HG03575 (cell line): ENCODE results near the gene NAA80.

ENCODE experiments used
- ATAC-seq: cut with Tn5 transposase; IDR thresholded peaks from one replicate; pipeline ENCODE4 v1.9.1; 2021; ENCODE audit not compliant: unreplicated experiment, insufficient number of reproducible peaks, low FRiP score; ENCODE audit errors: extremely low read depth

Gene NAA80, protein sequence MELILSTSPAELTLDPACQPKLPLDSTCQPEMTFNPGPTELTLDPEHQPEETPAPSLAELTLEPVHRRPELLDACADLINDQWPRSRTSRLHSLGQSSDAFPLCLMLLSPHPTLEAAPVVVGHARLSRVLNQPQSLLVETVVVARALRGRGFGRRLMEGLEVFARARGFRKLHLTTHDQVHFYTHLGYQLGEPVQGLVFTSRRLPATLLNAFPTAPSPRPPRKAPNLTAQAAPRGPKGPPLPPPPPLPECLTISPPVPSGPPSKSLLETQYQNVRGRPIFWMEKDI

DNA sequence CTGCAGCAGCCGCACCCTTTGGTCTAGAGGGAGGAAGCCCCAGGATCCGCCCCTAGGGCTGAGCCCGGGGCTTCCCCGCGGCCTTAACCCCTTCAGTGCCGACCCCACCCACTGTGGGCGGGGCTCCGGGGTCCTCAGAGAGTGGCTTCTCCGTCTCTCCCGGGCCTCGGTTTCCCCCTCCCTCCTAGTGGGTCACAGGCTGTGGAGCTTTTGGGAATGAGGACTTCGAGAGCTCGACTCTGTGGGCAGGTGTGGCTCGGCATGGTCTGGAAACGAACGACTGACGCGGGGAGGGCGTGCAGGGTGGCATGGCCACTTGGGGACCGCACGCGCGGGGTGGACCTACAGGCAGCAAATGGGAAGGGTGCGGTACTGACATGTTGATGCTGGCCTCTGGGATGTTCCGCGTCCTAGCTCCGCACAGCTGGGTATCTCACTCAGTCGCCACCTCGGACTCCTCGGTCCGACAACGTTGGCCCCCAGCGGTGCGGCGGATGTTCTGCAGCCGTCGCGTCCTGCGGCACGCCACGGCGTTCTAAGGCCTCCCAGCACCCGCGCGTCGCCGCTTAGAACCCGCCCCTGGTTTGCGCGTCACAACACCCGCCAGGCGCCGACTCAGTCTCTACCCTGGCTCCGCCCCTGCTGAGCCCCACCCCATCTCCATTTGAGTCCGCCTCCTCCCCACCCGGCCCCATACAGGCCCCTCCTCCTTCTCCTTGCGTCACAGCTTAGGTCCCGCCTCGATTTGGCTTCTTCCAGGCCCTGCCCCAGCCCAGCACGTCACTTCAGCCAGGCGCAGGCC lies at the start of gene NAA80, which contains the start of gene HYAL3:
Gene NAA80 (minus strand): TSS at position 570 of the 802 bp plus-strand sequence. CDS start 1,942 bp downstream, outside the sequence.
Gene HYAL3 (minus strand): TSS at position 570 of the 802 bp plus-strand sequence. CDS start 3,803 bp downstream, outside the sequence.
- ATAC-seq: peak; percentile 41

DNA sequence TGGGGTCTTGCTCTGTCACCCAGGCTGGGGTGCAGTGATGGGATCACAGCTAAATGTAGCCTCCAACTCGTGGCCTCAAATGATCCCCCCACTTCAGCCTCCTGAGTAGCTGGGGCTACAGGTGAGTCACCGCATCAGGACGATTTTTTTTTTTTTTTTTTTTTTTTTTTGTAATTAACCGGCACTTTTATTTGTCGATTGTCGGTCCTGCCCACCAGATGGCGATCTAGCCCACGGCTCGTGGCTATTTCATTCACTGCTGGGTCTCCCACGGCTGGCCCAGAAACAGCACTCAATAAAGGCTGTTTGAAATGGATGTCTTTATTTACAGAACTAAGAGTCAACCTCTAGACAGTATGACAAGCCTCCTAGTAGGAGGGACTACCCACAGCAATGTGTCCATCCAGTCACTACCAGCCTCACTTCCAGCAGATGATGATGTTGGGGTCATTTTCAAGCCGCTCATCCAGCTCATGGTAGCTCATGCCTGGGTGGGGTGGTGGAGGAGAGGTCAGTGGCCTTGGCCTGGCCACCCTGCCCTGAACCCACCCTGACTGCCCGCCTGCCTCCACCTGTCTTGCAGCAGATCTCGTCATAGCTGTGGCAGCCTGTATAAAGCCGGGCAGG lies 48.1 kb upstream of the NAA80 start:
- ATAC-seq: no peak

DNA sequence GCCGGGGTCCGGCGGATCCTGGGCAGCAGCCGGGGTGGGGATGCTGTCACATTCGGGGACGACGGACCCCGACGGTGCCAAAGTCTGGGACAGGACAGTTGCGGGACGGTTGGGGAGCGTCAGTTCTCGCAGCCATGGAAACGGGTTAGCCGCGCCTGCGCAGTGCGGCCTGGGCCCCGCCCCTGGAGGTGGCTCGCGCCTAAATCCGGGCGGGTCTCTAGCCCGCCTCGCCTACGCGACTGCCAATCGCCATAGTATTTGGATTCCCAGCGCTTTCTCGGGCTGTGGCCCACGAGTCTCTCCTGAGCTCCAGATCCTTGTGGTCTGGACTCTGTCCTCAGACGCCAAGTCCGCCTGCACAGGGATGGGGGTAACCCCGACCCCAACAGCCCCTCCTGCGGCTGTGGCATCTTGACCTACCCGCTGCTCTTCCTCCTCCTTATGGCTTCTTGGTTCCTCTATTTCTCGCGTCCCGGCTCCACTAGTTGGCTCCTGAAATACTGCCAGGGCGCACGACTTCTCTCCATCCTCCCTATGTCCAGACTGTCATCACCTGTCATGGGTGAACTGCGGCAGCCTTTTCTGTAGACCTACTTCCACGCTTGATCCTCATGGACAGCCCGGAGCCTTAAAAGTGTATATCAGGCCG lies 46.5 kb upstream of the NAA80 start, which contains the start of gene ZMYND10:
Gene ZMYND10 (minus strand): TSS at position 147 of the 649 bp plus-strand sequence. CDS start 153 bp downstream, outside the sequence.
- ATAC-seq: no peak

DNA sequence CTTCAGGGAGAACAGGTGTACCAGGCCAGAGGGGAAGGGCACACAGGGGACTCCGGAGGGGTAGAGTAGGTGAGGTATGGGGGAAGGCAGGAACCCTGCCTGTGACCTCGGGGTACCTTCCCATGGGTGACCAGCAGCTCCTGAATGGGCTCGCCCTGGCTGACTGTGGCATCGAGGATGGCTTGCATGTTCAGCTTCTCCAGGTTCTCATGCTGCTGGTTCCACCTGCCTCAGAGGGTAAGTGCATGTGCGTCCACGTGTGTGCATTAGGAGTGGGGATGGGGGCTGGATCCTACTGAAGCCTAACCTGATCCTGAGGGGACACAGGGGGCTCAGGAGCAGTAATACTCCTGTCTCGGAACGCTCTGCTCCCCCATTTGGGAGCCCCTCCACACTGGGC lies 45.8 kb upstream of the NAA80 start:
- ATAC-seq: no peak

DNA sequence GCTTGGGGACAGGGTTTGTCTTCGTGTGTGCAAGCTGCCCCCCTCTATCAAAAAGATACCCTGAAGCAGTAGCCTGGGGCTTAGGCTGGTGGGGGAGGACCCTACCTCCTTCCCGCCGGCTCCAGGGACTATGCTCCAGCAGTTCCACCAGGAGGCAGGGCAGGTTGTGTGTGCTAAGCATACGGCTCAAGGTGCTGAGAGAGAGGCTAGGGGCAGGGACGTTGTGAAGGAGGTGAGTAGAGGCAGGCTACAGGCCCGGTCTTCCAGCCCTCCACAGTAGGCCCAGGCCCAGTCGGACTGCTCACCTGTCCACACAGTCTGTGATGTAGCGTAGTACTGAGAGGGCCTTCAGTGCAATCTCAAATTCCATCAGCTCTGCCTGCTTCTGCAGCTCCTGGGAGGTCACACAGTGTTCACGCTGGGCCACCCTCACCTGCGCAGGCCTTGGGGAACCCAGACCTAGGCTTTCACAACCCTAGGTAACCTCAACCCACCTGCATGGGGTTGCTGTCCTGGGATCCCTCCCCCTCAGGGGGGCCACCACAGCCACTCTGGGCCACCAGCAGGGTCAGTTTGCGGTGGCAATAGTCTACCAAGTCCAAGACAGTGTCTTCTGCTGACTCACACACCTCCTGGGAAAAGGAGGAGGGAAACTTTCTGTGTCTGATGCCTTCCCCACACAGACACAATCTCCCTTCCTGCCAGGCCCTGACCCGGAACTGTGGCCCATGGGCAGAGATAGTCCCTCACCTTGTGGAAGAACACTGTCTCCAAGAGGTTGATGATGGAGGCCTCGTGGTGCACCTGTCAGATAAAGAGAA lies 43.8 kb upstream of the NAA80 start:
- no peak for ATAC-seq

DNA sequence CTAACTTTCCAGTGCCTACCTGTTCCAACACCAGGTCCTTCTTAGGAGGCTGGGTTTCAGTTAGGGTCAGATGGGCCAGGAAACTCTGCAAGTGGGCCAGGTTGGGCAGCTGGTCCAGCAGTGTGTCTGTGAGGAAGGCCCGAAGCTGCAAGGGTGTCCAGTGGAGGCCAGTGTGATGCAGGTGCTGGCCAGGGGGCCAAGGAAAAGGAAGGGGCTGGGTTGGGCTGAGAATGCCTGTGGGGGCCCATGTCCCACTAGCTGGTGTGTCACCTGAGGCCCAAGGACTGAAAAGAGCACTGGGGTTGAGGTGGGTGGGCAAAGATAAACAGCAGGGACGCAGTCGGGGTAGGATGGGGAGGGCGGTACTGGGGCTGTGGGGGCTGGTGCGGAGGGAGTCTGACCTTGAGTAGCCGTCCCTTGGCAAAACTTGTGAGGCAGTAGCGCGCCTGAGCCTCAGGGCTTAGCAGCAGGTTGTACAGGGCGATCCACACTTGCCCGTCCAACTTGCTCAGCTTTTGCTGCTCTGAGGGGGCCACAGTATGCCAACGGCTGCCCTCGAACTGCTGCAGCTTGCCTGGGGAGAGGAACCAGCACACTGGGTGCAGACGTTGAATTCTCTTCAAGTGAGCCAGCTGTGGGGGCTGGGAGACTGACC lies 42.9 kb upstream of the NAA80 start:
- ATAC-seq: no peak

DNA sequence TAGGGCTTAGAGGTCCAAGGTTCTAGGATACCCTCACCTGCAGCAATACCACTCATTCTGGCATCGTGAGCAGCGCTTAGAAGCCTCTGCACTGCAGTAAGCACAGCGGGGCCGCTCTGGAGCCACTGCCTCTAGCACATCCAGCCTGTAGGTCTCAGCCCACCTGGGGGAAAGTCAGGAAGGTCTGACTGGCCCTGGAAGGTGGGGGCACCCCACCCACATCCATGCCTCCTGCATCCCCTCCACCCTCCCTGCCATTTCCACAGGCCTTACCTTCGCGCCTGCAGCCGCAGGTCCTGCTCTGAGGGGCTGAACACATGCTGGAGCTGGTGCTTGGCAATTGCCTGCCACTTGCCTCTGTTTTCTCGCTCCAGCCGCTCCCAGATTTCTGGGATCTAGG lies 42.3 kb upstream of the NAA80 start:
- ATAC-seq: no peak

DNA sequence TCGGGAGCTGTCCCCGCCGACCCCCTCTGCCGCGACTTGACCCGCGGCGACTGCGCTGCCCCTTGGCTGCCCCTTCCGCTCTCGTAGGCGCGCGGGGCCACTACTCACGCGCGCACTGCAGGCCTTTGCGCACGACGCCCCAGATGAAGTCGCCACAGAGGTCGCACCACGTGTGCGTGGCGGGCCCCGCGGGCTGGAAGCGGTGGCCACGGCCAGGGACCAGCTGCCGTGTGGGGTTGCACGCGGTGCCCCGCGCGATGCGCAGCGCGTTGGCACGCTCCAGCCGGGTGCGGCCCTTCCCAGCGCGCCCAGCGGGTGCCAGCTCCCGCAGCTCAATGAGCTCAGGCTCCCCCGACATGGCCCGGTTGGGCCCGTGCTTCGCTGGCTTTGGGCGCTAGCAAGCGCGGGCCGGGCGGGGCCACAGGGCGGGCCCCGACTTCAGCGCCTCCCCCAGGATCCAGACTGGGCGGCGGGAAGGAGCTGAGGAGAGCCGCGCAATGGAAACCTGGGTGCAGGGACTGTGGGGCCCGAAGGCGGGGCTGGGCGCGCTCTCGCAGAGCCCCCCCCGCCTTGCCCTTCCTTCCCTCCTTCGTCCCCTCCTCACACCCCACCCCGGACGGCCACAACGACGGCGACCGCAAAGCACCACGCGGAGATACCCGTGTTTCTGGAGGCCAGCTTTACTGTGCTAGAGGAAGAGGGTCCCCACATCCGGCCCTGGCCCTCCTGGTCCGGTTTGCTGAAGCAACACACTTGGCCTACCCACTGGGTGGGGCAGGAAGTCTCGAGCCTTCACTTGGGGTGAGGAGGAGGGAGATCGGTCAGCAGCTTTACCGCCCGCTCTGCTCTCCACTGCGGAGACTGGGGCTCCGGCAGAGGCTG lies 41.5 kb upstream of the NAA80 start, which contains the start of gene RASSF1:
Gene RASSF1 (minus strand): TSS at position 389 of the 882 bp plus-strand sequence. CDS start 31 bp downstream, at position 358.
- ATAC-seq: no peak

DNA sequence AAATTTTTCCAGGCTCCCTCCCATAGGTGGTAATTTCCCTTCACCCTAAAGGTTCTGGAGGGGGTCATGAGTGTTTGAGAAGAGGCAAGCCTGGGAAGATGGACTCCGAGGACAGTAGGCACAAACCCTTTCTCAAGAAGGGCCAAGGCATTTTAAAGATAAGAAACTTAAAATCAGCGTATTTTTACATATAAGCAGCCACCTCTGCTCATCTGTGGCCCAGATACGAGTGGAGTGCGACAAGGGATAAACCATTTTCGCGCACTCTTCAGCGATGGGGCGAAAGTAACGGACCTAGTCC lies 40.9 kb upstream of the NAA80 start:
- ATAC-seq: no peak

DNA sequence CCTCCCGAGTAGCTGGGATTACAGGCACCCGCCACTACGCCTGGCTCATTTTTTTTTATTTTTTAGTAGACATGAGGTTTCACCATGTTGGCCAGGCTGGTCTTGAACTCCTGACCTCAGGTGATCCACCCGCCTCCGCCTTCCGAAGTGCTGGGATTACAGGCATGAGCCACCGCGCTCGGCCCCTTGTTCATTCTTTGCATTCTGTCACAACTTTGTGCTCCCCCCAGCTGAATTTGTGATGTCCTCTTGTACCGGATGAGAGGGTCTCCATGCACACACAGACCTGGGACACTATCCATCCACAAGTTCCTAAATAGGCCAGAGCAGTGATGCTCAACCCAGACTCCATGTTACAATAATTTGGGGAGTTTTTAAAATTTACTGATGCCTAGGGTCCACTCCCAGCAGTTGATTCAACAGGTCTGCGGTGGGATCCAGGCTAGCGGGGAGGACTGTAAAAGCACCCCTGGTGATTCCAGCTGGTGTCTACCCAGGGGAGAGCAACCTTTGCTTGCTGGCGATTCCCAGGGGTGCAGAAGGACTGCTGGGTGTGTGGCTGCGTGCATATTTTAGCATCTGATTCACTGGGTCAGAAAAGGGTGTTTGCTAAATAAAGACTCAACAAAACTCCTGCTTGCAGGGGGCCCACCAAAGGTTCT lies 40.4 kb upstream of the NAA80 start:
- ATAC-seq: no peak

DNA sequence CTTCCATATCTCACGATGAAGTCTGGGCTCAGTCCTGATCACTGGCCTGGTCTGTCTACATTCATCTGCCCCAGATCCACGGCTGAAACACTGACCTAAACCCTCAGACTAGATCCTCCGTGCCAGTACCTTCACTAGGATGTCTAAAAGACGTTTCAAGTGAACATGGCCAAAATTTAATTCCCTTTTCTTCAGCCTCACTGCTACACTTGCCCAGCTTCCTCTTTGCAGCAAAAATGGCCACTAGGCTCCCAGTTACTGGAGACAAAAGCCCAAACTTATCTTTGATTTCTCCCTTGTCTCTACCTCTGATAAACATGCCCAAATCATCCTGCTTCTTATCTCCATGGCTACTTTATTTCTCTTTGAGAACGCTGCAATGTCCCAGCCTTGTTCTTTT lies 39.8 kb upstream of the NAA80 start:
- no peak for ATAC-seq

DNA sequence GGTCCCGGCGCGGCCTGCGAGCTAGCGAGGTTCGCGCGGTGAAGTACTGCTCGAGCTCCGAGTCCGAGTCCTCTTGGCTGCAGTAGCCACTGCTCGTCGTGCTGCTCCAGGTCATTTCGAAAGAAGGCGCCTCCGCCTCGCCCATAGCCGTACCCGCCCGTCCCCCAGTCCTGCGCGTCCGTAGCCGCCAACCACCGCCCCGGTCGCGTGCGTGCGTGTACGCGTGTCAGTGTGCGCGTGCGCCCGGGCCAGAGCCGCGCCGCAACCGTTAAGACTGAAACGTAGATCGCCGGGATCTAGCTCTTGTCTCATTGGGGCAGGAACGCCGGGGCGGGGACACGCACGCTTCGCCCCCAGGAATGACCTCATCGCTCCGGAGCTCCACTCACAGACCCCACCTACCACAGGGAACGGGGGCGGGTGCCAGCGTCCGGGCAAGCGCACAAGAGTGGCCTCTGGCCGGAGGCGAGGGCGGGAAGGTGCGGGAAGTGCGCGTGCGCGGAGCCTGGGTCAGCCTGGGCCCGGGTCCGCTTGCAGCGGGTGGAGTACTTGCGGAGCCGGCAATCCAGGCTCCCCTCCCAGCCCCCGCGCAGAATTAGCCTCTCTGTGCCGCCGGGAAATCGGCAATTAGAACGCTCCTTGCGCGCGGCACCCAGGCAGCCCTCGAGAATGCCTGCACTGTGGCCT lies 38.1 kb upstream of the NAA80 start:
- peak; percentile 33 for ATAC-seq

DNA sequence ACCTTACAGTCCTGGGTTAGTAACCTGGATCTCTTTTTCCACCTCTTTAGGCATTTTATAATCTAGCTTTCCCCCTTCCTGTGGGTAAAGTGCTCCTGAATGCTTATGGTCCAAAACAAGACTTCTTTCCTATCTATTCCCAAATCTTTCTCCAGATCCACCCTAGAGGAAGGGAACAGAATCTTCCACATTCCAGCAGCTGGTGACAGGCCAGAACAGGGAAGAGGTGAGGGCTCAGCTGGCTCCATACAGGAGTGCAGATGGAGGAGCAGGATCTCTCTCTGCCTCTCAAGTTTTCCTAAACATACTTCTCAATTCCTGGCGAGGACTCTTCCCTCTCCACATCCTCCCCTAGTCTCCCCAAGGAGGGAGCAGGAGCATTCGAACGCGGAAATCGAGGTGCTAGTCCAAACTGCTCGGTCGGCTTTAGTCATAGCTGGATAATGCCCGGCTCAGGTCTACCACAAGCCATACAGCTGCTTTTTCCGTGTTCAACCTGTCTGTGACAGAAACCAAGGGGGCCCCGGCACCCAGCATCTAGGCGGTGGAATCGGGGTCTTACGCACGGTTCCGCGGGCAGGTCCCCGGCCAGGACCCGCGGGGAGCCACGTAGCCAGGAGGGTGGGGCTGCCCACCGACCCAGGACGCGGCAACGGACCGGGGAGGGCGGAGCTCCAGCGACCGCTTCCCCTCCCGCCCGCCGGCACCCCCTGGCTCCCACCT lies 37.4 kb upstream of the NAA80 start:
- peak; percentile 13 for ATAC-seq

DNA sequence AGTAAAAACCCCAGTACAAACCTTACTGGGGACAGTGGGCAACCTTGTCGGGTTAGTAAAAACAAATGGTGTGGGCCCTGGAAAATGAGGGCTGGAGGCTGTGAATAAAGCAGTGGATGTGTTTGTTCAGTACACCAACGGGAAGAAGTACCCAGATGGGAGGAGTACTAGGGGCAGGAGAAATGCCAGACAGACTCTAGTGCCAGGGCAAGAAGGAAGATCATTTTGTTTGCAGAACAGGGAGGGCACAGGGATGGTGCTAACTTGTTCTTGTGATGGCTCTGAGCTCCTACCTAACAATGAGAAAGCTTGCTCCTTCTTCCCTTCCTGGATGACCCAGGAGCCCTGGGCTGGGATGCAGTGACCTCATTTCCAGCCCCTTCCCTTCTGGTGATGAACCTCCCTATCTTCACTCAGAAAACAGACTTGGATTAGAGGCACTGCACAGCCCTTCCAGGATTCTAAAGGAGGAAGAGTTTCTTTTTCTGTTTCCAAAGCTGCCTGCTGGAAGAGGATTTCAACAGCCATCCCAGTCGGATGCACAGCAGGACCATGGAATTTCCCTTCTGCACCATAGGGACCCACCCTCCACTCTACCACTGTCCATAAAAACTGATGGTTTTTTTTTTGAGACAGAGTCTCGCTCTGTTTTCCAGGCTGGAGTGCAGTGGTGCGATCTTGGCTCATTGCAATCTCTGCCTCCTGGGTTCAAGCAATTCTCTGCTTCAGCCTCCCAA lies 35.3 kb upstream of the NAA80 start:
- no peak for ATAC-seq

DNA sequence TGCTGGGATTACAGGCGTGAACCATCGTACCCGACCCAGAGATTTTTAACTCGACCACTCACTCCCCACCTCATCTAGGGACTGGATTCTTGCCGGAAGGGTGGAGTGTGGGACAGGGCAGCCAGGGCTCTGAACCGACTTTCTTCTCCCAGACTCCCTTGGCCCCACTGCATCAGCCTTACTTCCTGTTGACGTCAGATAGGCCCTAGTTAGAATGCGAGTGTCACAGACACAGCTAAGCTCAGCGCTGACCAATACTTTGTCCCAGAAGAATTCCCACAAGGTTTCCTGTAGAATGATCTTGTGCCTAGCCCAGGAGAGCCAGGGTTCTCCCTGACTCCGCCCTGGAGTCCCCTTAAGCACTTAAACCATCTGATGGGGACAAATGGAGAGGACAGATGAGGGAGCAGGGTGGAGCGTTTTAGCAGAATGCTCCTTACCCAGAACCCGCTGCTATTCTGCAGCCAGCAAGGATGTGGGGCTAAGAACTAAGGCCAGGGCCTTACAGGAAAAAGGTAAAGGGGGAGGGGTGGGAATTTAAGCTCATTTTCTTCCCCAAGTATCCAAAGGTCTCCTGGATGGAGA lies 34.6 kb upstream of the NAA80 start:
- ATAC-seq: no peak
